ENCODE data around the gene CREB3L4. TPM values are rescaled to one million over a fixed set of nuclear protein-coding genes. Genes with fewer than 3 reads are reported as not detected.

The CREB3L4 gene
- total RNA-seq (10.9 and 15.1 TPM in 2 replicates), polyA plus RNA-seq (8.6 and 16.6 TPM in 2 replicates)

- Histone ChIP-seq H4K20me1 (ENCODE audit: insufficient read depth, poor library complexity, severe bottlenecking) (no peaks in the 10 kb centered on the region), H3K4me3 (peak within 1 kb of the TSS; percentile 34), H3K9me3 (ENCODE audit: low read depth) (no peaks in the 10 kb centered on the region), H3K79me2 (peaks cover 29% of the 10 kb centered on the region), H3K4me1 (ENCODE audit: insufficient read depth) (peaks cover 12% of the 10 kb centered on the region), H3K36me3 (replicated peaks; ENCODE audit: insufficient read depth, low read depth) (no peaks in the 10 kb centered on the region), H3K4me2 (peak within 1 kb of the TSS; percentile 86), H3K9me2 (replicated peaks; ENCODE audit: insufficient read depth) (no peaks in the 10 kb centered on the region), H3K27ac (peak within 1 kb of the TSS; percentile 89), H3K27me3 (no peaks in the 10 kb centered on the region), H2AFZ (peak within 1 kb of the TSS; percentile 57)
- 1% methylated on average over 58 of the region's 60 CpGs for WGBS (ENCODE audit: low lambda C conversion rate, missing lambda C conversion rate)
- peak; percentile 45 for TF ChIP-seq CTCF (IDR thresholded peaks at IDR 0.05; ENCODE audit: poor library complexity)
- TF ChIP-seq EZH2phosphoT487 (IDR thresholded peaks at IDR 0.05; ENCODE audit: low read depth, severe bottlenecking, unreplicated experiment), result no peak
- peak; percentile 96 for DNase-seq (ENCODE audit: low spot score)
These were observed at the start of gene CREB3L4 for GRCh38 chr1:153967107-153967999. TSS of gene CREB3L4 (plus strand) at chr1:153967902. CDS start at chr1:153968526, 624 bp downstream.

- WGBS (ENCODE audit: low lambda C conversion rate, missing lambda C conversion rate), result 57% methylated on average over 4 of the region's 4 CpGs
- Histone ChIP-seq H3K4me1 (ENCODE audit: insufficient read depth) (peaks cover 24% of the 10 kb centered on the region), H3K36me3 (replicated peaks; ENCODE audit: insufficient read depth, low read depth) (no peaks in the 10 kb centered on the region), H3K27me3 (no peaks in the 10 kb centered on the region), H3K4me2 (peak overlapping the region; percentile 89), H2AFZ (no peak overlapping the region), H3K4me3 (peak overlapping the region; percentile 51), H4K20me1 (ENCODE audit: insufficient read depth, poor library complexity, severe bottlenecking) (peaks cover 68% of the 10 kb centered on the region), H3K9me3 (ENCODE audit: low read depth) (no peaks in the 10 kb centered on the region), H3K27ac (no peak overlapping the region), H3K9me2 (replicated peaks; ENCODE audit: insufficient read depth) (no peaks in the 10 kb centered on the region), H3K79me2 (peaks cover 71% of the 10 kb centered on the region)
- DNase-seq (ENCODE audit: low spot score), result no peak
- TF ChIP-seq CTCF (IDR thresholded peaks at IDR 0.05; ENCODE audit: poor library complexity) (peak; percentile 28), EZH2phosphoT487 (IDR thresholded peaks at IDR 0.05; ENCODE audit: low read depth, severe bottlenecking, unreplicated experiment) (no peak)
These were observed 47.5 kb upstream of the CREB3L4 start for GRCh38 chr1:153919876-153920852.

GRCh38 chr1:153921080-153921802 lies 46.5 kb upstream of the CREB3L4 start:
- Histone ChIP-seq H4K20me1 (ENCODE audit: insufficient read depth, poor library complexity, severe bottlenecking) (peaks cover 59% of the 10 kb centered on the region), H3K79me2 (peaks cover 60% of the 10 kb centered on the region), H3K27me3 (no peaks in the 10 kb centered on the region), H3K27ac (peak overlapping the region; percentile 94), H3K9me3 (ENCODE audit: low read depth) (no peaks in the 10 kb centered on the region), H3K9me2 (replicated peaks; ENCODE audit: insufficient read depth) (no peaks in the 10 kb centered on the region), H3K4me3 (peak overlapping the region; percentile 51), H3K36me3 (replicated peaks; ENCODE audit: insufficient read depth, low read depth) (no peaks in the 10 kb centered on the region), H2AFZ (no peak overlapping the region), H3K4me2 (peak overlapping the region; percentile 89), H3K4me1 (ENCODE audit: insufficient read depth) (peaks cover 24% of the 10 kb centered on the region)
- DNase-seq (ENCODE audit: low spot score), result no peak
- WGBS (ENCODE audit: low lambda C conversion rate, missing lambda C conversion rate), result 34% methylated on average over 3 of the region's 3 CpGs
- no peak for TF ChIP-seq EZH2 (IDR thresholded peaks at IDR 0.05; ENCODE audit: borderline replicate concordance)
- no peak for TF ChIP-seq EZH2phosphoT487 (IDR thresholded peaks at IDR 0.05; ENCODE audit: low read depth, severe bottlenecking, unreplicated experiment)
